ENCODE measurements around the gene MAP3K1. TPM values are rescaled to one million over a fixed set of nuclear protein-coding genes. Genes with fewer than 3 reads are reported as not detected.

The MAP3K1 gene
- total RNA-seq, 2 experiments from 2014 or later = 33.4 to 35.9 TPM

DNA sequence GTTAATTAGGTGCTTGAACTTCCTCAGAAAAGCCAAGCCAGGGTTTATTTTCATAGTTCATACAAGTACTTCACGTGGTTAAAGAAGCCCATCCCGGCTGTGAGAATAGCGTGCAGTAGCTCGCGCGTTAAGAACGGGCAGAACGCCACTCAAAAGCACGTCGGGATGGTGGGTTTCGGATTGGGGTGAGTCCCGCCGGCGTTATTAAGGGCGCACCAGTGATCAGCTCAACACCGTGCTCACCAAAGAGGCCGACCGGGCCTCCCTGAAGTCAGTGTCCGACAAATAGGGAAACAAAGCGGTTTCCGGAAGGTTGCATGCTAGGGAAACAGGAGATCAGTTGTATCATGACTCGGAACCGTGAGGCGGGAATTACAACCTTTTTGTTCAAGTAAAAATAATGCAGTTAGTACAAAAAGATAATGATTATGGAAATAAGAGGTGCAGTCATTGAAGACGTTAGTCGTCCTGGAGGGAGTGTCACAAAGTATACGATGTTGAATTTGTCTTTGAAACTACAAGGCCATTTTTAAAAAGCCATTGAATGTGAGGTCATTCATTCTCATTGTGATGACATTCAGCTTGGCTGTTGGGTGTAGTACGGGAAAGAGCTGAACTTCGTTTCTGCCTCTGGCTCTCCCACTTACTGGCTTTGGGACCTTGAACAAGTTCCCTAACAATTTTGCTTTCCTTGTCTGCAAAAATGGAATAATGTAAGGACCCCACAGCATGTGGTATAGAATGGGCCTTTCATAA, 95.0 kb downstream of the MAP3K1 start:
- Mint-ChIP-seq H3K9me3 (no peaks in the 10 kb centered on the region), H3K36me3 (peaks cover 6% of the 10 kb centered on the region), H3K4me3 (peak overlapping the region; percentile 96), H3K27ac (peak overlapping the region; percentile 79), H3K4me1 (peaks cover 18% of the 10 kb centered on the region), H3K27me3 (peaks cover 9% of the 10 kb centered on the region)
- DNase-seq (no peak), ATAC-seq (ENCODE audit: low read depth) (no peak)
- POLR2A ChIA-PET = interaction anchor here (1.2 to 2.9 kb wide), 4 partner anchors 10 to 263 kb away, joined by 4 to 15 read pairs (median 10); partner anchors contain the start of gene GPBP1

- H3K9me3 Mint-ChIP-seq = no peaks in the 10 kb centered on the region
- peaks cover 20% of the 10 kb centered on the region for H3K4me1 Mint-ChIP-seq
- H3K27ac Mint-ChIP-seq = no peak overlapping the region
- peaks cover 10% of the 10 kb centered on the region for H3K36me3 Mint-ChIP-seq
- H3K4me3 Mint-ChIP-seq = no peak overlapping the region
- DNase-seq (no peak), ATAC-seq (ENCODE audit: low read depth) (no peak)
- POLR2A ChIA-PET = interaction anchor here (0.7 kb wide), 2 partner anchors 172 to 260 kb away, joined by 4 read pairs; no protein-coding TSS in a partner anchor
- no peaks in the 10 kb centered on the region for H3K27me3 Mint-ChIP-seq
Measured at GRCh38 chr5:56913766-56914165, 98.4 kb downstream of the MAP3K1 start.

GRCh38 chr5:56914678-56915077, 99.3 kb downstream of the MAP3K1 start:
- Mint-ChIP-seq H3K4me1 (peaks cover 18% of the 10 kb centered on the region), H3K27ac (no peak overlapping the region), H3K4me3 (no peak overlapping the region), H3K36me3 (peaks cover 12% of the 10 kb centered on the region), H3K9me3 (no peaks in the 10 kb centered on the region), H3K27me3 (no peaks in the 10 kb centered on the region)
- ATAC-seq (ENCODE audit: low read depth) = no peak
- no peak for DNase-seq
- POLR2A ChIA-PET = no interaction called here

DNA sequence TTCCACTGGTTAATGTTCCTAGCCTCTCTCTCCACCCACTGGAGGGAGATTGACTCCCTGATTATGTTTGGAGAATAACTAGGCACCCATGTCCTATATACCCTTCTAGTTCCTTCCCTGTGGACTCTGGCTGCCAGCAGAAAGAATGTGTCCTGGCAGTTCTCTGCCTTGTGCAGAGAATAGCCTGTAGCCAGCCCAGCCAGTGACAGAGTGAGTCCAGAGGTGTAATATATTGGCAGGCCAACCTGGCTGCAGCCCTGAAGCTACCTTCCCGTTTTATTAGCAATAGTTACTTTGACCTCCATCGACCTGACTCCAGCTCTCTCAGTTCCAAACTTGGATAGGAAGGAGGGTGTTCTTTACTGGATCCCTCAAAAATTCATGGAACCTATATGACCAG, 102.2 kb downstream of the MAP3K1 start:
- Mint-ChIP-seq H3K9me3 (no peaks in the 10 kb centered on the region), H3K4me3 (no peak overlapping the region), H3K4me1 (peaks cover 9% of the 10 kb centered on the region), H3K27ac (no peak overlapping the region), H3K27me3 (no peaks in the 10 kb centered on the region), H3K36me3 (peaks cover 16% of the 10 kb centered on the region)
- POLR2A ChIA-PET = no interaction called here
- ATAC-seq (ENCODE audit: low read depth) = no peak
- no peak for DNase-seq

DNA sequence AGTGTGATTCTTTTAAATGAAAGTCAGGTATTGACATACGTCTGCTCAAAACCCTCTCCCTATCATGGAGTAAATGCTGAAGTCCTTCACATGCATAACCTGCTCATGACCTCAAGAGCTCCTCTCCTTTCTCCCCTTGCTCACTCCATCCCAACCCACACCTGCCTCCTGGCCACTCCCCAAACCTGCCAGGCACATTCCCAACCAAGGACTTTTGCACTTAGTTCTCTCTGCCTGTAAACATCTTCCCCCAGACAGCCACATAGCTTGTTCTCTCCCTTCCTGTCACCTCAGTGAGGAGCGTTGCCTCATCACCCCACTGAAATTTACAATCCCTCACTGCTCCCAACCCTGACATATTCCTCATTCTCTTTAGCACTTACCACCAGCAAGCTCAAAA, 102.7 kb downstream of the MAP3K1 start:
- POLR2A ChIA-PET = no interaction called here

DNA sequence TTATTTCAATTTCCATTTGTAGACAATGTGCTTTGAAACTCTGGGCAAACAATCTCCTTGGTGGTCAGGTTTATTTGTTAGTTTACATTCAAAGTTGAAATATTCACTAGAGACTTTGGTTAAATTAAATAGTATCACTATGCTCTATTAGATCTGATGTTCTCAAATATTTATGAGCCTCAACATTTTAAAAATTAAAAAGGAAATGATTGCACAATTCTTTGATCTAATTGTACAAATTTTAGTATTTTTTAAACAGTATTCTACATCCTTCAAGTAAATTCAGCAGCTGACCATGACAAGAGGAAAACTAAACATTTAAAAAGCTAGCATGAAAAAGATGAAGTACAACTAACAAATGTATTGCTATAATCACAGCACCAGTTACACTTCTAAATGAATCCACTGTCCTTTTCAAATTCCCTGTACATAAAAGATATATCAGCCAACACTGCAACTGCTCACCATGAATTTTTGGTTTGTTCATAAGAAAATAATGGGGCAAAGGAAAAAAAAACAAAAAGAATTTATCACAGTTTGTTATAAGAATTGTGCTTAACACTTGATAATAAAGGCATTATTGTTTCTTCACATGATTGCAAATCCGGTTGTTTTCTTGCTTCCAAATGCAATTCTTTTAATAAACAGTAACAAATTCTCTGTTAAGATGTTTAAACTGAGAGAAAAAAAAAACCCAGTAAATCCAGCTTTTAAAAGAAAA, 104.8 kb downstream of the MAP3K1 start:
- ATAC-seq (ENCODE audit: low read depth) (no peak), DNase-seq (no peak)
- H3K27me3 Mint-ChIP-seq = no peaks in the 10 kb centered on the region
- peaks cover 9% of the 10 kb centered on the region for H3K4me1 Mint-ChIP-seq
- H3K4me3 Mint-ChIP-seq = no peak overlapping the region
- POLR2A ChIA-PET = interaction anchor here (1.9 kb wide), 1 partner anchor 10 kb away, joined by 6 read pairs; no protein-coding TSS in a partner anchor
- H3K9me3 Mint-ChIP-seq = no peaks in the 10 kb centered on the region
- no peak overlapping the region for H3K27ac Mint-ChIP-seq
- peaks cover 18% of the 10 kb centered on the region for H3K36me3 Mint-ChIP-seq

More for the DNA sequence above, 102.7 kb downstream of the MAP3K1 start:
- ATAC-seq (ENCODE audit: low read depth) (no peak), DNase-seq (no peak)
- Mint-ChIP-seq H3K27ac (no peak overlapping the region), H3K27me3 (no peaks in the 10 kb centered on the region), H3K36me3 (peaks cover 14% of the 10 kb centered on the region), H3K4me1 (peaks cover 9% of the 10 kb centered on the region), H3K9me3 (no peaks in the 10 kb centered on the region), H3K4me3 (no peak overlapping the region)

DNA sequence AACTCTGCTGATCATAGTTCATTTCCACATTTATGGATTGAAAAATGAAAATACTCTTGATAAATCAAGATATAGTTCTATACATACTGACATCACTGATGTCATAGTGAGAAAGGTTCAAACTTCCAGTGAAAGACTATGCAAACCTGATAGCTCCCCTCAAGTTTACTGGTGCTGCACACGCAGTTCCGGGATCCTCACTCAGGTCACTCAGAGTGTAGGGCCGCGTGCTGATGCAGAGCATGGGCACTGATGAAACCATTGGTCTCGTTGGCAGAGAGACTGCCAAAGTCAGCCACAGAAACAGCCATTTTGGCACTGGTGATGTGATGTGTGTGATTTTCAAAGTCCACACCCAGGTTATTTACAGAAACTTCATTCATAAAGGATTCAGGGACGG, 107.6 kb downstream of the MAP3K1 start:
- H3K4me3 Mint-ChIP-seq = no peak overlapping the region
- no peaks in the 10 kb centered on the region for H3K9me3 Mint-ChIP-seq
- H3K27me3 Mint-ChIP-seq = no peaks in the 10 kb centered on the region
- H3K4me1 Mint-ChIP-seq = peaks cover 9% of the 10 kb centered on the region
- ATAC-seq (ENCODE audit: low read depth) (no peak), DNase-seq (no peak)
- H3K36me3 Mint-ChIP-seq = peaks cover 23% of the 10 kb centered on the region
- POLR2A ChIA-PET = no interaction called here
- H3K27ac Mint-ChIP-seq = no peak overlapping the region

- Mint-ChIP-seq H3K27ac (no peak overlapping the region), H3K36me3 (peaks cover 24% of the 10 kb centered on the region), H3K4me1 (peaks cover under 1% of the 10 kb centered on the region), H3K27me3 (no peaks in the 10 kb centered on the region), H3K4me3 (no peak overlapping the region), H3K9me3 (no peaks in the 10 kb centered on the region)
- POLR2A ChIA-PET = no interaction called here
- no peak for DNase-seq
- no peak for ATAC-seq (ENCODE audit: low read depth)
Measured at GRCh38 chr5:56934325-56934724, 119.0 kb downstream of the MAP3K1 start.

DNA sequence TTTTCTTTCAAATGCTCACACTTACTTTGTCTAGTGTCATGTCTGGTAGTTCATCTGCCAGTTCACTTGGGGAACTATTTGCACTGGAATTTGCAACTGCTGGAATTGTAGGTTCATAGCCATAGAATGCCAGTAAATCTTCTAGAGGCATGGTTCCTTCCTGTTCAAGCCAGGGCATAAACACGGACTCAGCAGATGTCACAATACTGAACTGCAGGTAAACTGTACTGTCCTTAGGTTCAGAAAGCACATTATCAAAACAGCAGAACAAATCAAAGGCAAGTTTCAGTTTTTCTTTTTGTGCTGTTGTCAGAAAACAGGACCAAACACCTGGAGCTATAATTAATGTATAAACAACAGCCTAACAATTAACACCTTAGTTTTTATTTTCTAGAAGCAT, 123.5 kb downstream of the MAP3K1 start:
- ATAC-seq (ENCODE audit: low read depth) (no peak), DNase-seq (no peak)
- Mint-ChIP-seq H3K4me3 (no peak overlapping the region), H3K27ac (no peak overlapping the region), H3K9me3 (no peaks in the 10 kb centered on the region), H3K36me3 (peaks cover 35% of the 10 kb centered on the region), H3K27me3 (no peaks in the 10 kb centered on the region), H3K4me1 (peaks cover 3% of the 10 kb centered on the region)
- POLR2A ChIA-PET = no interaction called here

DNA sequence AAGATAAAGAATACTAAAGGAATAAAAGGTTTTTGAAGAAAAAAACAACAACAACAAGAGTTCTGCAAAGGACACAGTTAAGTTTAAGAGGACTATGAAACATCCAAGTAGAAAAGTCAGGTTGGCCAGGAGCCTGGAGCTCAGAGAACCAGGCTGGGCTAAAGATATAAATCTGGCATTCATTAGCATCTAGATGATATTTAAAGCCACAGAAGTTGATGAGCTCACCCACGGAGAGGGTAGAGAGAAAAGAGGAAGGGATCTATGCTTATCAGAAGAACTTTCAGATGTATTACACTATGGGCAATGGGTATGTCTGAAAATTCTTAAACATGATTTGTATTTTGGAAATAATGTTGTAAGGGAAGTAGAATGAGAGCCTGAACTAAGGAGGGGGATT, 126.6 kb downstream of the MAP3K1 start:
- no peaks in the 10 kb centered on the region for H3K9me3 Mint-ChIP-seq
- peaks cover 28% of the 10 kb centered on the region for H3K36me3 Mint-ChIP-seq
- POLR2A ChIA-PET = no interaction called here
- ATAC-seq (ENCODE audit: low read depth) (no peak), DNase-seq (no peak)
- no peaks in the 10 kb centered on the region for H3K27me3 Mint-ChIP-seq
- no peak overlapping the region for H3K27ac Mint-ChIP-seq
- H3K4me1 Mint-ChIP-seq = peaks cover 3% of the 10 kb centered on the region
- no peak overlapping the region for H3K4me3 Mint-ChIP-seq

Other genes with a start within 250 kb of the MAP3K1 start
- 1 to 10 TPM; 7.0 to 8.9 TPM for gene SETD9, start 94.0 kb downstream of the MAP3K1 start, total RNA-seq
- gene MIER3, start 136.6 kb downstream of the MAP3K1 start, total RNA-seq = 10 to 100 TPM; 25.6 to 25.8 TPM

All from activated naive CD8-positive, alpha-beta T cell treated with anti-CD3 and anti-CD28 coated beads, Interleukin-2, amount 10 ng/mL, durations not matched to agents 7 days and 5 days (primary cell).